Activated CD4-positive, CD25-positive, alpha-beta regulatory T cell (primary cell): ENCODE results near the gene FRS3.

ENCODE experiments used
- DNase-seq, 4 experiments: peaks; one replicate each; lab custom pipeline; 2025; lab: John Stamatoyannopoulos, UW

Gene FRS3

DNA sequence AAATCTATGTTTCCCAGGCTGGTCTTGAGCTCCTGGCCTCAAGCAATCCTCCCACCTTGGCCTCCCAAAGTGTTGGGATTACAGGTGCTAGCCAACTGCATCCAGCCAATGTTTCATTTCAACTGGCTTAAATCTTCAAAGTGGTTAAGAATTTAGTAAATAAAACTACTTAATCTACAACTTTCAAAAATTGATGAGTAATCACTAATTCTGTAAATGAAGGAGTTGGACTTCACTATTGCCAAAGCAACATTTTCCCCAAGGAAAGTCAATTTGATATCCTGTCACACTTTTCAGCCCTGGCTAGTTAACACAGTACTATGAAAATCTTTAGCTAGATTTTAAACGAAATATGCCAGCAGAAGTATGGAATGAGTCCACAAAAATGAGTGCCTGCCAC lies 11.6 kb upstream of the FRS3 start:
- no peak for DNase-seq

DNA sequence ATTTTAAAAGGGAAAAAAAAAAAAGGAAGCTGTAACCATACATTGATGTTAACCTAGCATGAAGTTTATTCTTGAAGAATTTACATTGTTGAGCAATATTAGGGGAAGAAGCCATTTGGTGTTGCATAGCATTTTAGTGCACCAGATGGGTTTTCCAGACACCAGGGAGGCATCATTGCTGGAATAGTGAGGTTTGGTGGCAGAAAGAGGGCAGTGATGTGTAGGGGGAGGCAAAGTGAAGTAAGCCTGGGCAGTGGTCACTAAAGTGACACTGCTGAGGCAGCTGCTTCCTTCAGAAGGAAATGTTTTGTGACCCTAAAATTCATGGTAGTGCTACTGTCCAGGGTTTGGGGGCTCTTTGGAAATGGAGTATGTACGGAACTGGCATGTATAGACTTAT lies 10.3 kb upstream of the FRS3 start:
- no peak for DNase-seq

DNA sequence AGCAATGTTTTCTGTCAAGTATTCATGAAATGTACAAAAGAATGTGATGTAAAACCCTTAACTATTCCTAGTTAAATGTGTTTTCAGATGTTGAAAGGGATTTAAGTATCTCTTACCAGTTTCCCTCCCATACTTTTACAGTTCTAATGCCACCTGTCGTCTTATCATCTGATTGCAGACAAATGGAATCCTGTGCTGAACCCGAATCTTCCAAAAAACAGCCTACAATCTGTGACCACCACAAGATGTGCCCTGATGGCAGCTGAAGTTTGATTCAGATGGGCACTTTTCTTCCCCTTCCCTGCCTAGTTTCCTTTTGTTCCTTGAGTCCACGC lies 9.7 kb upstream of the FRS3 start:
- no peak for DNase-seq

DNA sequence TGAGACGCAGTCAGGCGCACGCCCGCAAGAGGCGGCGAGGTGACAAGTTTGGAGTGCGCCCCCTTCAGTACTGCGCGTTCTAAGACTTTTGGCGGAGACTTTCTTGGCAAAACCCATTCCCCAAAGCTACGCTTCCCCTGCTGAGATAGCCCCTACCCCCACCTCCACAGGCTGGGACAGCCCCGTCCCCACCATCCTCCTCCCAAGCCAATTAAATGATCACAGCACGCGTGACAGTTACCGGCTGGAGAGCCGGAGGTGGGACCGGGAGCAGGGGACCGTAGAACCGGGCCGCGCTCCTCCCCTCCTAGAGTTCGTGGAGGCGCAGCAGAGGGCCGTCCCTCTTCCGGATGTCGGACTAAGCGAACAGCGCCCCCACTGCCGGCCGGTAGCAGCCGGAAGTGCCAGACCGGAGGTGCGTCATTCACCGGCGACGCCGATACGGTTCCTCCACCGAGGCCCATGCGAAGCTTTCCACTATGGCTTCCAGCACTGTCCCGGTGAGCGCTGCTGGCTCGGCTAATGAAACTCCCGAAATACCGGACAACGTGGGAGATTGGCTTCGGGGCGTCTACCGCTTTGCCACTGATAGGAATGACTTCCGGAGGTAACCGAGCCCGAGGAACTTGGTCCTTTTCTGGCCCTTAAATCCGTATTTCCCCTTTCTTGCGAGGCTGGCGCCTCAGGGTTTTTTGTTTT lies 7.7 kb upstream of the FRS3 start, which contains the start of gene TOMM6:
Gene TOMM6, plus strand, starts transcription at position 476 of the 699 bp plus-strand sequence. Its CDS starts 4 bp downstream, at position 480.
- peak; percentile 85 to 91 (median 90) for DNase-seq

DNA sequence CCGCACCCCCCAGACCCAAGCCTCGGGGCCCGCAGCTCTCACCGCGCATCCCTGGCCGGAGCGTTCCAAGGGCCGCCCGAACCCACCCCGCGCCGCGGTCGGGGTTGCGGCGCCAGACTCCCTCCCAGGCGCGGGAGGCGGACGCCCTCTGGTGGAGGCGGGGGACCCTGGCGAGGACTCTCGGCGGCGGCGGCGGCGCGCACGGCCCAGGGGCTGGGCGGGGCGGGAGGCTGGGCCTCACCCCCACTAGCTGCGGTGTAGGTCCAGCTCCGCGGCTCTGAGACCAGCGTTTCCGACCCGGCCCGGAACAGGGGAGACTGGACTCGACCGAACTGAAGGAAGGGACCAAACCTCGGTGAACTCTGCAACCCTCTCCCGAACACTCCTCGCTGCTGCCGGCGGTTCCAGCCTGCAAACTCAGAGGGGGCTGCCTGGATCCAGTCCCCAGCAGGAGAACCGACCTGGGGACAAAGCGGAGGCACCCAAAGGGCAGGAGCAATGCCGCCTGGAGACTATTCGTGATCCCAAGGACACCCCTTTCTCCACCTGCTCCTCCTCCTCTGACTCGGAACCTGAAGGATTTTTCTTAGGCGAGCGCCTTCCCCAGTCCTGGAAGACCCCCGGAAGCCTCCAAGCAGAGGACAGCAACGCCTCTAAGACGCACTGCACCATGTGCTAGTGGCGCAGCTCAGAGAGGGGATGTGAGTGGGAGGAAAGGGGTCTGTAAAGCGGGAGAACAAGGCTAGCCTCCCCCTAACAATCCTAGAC lies 6.9 kb upstream of the FRS3 start:
- DNase-seq: peak; percentile 75 to 86 (median 84)

DNA sequence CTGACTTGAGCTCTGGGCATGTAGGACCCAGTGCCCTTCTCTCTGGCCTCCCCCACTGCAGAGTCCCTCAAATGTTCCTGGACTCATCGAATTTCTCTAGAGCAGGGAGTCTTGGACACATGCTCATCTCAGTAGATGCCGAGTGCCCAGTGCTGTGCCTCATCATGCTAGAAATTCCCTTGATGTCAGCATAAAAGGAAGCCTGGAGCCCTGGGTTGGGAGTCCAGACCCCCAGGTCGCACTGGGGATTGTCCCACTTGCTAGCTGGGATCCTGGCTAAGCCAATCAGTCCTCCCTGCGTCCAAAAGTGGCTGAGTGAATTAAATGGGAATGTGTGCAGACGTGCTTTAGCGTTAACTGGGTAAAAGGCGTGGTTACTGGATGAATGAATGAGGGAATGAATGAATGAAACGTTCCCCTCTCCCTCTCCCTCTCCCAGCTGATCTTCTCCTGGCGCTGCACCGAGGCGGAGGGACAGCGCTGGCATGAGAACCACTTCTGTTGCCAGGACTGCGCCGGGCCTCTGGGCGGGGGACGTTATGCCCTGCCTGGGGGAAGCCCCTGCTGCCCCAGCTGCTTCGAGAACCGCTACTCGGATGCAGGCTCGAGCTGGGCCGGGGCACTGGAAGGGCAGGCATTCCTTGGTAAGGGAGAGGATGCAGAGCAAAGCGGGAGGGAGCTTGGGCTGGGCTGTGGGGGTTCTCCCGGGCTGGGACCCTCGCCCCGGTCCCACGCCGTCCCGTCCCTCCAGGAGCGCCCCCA lies 6.2 kb upstream of the FRS3 start:
- no peak for DNase-seq

DNA sequence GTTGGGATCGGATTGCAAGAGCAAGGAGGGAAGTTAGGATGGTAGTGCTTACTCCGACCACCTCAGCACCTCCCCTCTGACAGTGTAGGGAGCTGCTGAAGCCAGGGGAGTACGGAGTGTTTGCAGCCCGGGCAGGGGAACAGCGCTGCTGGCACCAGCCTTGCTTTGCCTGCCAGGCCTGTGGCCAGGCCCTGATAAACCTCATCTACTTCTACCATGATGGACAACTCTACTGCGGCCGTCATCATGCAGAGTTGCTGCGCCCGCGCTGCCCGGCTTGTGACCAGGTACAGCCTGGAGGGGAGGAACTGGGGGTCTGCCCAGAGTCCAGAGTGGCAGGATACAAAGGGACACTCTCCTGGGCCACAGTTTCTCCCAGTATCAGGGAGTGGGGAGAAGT lies 5.6 kb upstream of the FRS3 start:
- no peak for DNase-seq

DNA sequence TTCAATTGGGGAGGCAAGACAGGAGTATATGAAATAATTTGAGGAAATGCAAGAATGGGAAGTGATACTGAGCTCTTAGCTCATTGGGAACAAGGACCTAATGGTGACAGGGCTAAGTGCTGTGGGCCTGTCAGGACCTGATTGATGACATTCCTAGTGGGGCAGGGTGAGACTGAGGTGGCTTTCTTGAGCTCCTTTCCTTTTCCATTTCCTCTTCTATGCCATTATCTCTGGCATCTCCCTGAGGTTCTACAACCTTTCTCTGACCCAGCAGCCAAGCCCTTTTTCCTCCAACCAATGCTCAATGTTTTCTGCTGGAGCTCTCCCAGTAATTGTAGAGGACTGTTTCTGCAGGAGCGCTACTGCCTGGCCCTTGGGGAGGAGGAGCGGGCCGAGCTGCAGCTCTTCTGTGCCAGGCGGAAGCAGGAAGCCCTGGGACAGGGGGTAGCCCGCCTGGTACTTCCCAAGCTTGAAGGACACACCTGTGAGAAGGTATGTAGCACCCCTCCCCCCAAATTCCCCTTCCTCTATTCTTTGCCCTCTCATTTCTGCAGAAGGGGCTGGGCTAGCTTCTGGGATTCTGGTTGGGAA lies 5.0 kb upstream of the FRS3 start:
- DNase-seq: no peak

DNA sequence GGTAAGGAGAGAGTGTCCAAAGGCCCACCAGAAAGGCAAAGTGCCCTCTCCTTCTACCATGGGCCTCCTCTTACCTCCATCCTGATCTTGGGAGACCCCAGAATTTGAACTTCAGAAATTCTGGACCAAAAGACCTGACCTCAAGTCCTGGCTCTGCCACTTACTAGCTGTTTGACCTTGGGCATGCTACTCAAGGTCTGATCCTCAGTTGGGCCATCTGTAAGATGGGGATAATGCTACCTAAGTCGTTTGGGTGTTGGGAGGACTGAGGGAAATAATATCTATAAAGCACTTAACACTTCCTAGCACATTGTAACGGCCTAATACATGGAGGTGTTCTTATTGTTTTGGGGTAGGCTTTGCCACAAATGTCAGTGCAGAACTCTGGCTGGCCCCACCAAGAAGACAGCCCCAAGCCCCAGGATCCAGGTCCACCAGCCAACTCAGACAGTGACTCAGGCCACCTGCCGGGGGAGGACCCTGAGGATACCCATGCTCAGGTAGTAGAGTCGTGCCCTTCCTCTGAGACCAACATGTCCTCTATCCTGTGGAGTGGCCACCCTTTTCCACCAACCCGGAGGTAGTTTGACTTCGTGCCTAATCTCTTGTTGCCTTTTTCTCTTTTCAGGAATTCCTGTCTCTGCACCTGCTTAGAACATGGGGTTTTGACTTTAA lies 3.5 kb upstream of the FRS3 start:
- DNase-seq: no peak

DNA sequence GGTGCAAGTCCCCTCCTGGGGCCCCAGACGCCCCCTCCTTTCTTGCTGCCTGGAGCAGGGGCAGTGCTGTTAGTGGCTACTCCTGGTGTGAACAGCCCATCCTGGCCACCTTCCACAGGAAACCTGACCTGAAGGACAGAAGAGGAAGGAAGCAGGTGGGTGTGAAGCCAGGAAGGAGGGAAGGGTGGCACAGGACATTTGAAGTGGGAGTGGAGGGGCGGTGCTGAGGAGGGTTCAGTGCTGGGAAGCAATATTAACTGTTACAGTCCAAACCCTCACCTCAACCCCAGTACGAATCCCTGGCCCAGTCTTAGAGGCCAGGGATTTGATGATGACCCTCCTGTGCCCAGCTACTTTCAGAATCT lies 1.6 kb upstream of the FRS3 start:
- no peak for DNase-seq

DNA sequence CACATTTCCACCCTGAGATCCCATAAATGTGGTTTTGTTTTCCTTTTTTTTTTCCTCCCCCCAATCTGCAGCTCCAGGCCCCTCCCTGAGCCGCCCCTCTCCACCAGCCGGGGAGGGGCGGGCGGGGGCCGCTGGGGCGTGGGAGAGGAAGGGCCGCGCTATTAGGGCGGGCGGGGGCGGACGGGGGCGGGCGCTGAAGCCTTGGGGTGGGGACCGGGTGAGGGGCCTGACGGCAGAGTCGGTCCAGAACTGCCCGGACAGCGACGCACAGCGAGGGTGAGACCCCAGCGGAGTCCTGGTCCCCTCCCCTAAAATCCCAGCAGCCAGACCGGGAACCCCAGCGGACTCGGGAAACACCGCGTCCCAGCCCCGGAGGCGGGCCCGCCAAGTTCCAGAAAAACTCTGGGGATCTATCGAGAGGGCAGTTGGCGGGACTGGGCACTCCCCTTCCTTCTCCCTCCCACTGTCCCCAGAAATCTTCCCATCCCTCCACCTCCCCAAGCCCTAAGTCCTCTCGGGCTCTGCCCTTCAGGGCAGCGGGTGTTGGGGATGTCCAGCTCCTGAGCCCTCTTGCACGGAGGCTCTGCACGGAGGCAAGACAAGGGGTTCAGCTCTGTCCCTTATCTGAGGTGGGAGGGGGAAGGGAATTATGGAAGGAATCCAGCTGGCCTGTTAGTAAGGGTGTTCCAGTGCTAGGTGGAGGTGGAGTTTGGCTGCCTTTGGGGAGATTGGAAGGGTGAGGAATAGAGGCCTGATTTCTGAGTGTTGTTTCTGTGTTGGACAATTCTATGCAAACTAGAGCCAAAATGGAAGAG lies 1.1 kb upstream of the FRS3 start, which contains the start of gene PRICKLE4:
Gene PRICKLE4, plus strand, starts transcription at position 232 of the 815 bp plus-strand sequence. CDS start 2,692 bp downstream, outside the sequence.
- DNase-seq: no peak

DNA sequence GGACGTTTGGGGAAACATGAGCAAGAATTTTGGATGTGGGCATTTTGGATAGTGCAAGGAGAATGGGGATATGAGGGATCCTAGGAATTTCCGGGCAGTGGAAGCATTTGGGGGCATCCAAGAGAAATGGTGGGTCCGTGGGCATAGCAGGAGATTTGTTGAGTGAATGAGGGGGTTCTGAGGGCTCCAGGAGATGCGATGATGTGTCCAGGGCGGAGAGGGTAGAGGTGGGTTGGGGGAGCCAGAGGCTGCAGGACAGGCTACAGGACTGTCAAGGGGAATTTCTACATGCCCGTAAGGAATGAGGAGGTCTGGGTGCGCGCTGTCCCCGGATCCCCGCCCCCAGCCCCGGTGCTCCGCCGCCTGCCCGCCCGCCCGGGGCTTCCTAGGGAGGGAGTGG lies 364 bp downstream of the FRS3 start:
- DNase-seq: no peak

DNA sequence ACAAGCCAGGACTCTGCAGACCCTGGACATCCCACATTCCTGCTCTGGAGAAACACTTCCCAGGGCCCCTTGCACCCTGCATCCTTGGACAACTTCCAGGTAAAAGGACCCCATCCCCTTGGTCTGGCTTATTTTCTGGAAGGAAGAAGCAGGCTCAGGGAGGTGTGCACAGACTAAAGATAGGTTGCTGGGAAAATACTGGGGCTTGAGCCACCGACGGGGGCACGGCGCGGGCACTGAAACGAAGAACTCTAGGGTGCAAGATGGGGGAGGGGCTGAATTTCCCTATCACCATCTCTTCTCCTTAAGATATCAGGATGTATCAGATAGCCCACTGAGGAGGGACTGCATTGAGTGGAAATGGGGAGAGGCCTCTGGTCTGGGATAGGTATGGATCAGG lies 805 bp downstream of the FRS3 start:
- no peak for DNase-seq

DNA sequence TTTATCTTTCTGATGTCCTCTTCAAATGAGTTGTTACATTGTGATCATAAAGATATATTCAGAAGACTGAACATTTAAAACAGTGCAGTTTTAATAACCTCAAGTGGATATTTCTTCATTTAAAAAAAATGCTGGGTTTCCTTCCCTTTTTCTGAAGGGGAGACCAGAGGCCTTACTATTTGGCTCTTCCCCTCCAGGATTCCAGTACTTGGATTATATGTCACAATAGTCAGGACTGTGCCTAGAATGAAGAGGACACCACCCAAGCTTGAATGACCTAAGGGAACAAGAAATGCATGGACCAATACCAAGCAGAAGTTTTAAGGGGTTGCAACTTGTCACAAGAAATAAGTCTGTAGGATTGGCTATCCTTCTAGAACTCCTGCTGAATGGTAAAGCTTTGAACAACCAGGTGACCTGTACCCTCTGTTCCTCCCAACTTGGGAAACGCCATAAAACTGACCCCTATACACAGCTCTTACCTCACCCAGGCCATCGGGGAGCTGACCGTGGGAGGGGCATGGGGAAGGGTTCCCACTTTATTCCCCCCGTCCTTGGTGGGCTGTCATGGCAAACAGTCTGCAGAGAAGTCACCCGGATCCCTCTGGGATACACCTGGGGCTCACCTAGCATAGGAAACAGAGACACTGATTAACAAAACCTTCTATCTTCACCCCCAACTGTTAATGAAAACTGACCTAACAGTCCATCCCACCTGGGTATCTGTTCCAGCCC lies 2.0 kb downstream of the FRS3 start:
- no peak for DNase-seq

DNA sequence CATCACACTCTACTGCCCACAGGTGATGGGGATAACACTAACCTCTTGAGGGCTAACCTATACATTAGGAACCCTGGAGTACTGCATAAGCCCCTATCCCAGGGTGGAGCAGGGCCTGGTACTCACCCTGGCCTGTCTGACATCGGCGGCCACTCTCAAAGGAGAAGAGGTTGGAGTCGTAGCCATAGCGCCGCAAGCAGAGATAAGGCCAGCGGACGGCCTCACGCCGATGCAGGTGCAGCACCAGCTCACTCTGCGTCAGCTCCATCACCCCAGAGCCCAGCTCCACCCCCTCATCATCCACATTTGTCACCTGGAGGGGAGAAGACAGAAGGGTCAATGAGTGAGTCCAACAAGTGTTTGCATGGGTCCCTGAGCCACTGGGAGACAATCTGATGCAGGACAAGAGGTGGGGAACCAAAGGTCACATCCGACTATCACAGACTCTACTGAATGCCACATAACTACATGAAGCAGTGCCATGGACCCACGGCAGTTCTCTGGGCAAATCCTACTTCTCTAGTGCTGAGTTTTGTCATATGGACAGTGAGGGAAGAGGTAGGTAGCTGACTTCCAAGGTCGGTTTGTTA lies 4.3 kb downstream of the FRS3 start:
- no peak for DNase-seq

DNA sequence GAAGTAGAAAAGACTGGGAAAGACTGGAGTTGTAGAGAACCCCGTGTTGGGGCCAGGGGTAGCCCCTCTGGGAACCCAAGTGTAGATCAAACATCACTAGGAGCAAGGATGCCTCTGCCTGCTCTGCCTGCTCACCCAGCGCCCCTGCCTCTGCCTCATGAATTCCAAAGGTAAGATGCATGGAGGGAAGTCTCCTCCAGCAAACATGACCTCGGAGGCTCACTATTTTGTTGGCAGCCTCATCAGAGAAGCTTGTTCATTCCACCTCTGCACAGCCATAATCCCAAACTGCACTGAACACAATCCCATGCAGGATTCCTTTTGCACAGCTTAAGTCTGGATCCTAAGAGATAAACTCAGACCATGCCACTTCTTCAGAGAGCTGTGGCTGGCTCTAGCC lies 4.9 kb downstream of the FRS3 start:
- DNase-seq: no peak

DNA sequence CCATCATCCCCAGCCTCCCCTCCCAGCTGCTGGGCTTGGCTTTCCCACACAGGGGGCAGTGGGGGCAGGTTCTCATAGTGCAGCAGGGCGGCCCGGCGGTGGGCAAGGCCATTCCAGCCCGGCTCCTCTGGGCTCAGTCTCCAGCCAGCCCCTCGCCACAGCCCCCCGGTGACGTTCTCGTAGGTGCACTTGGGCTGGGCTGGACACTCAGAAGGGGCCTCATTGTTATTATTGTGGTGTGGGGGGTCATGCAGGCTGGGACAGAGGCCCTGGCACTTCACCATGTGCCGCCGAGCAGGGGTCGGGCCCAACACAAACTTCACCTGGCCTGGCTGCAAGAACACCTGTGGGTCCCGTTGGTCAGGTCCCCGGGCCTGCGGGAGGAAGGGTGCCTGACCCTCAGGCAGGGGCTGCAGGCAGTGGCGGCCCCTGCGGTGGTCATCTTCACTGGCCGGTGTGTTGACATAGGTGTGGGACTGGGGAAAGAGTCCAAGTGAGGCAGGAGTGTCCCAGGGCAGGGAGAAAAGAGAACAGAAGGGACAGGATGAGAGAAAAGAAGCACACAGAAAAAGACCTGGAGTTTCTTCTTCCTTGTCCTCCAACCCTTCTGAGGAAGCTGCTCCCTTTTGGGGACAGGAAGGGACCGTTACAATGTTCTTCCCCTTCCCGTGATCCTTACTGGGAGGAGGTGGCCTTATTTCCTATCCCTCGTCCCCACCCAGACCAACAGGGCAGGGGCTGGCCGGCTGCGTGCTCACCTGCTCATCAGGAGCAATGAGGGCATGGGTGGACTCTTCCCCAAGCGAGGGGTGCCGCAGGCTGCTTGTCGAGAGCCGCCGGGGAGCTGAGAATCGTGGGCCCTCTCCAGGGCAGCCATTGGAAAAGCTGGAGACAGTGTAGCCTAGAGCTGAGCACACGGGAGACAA lies 8.4 kb downstream of the FRS3 start:
- DNase-seq: no peak

DNA sequence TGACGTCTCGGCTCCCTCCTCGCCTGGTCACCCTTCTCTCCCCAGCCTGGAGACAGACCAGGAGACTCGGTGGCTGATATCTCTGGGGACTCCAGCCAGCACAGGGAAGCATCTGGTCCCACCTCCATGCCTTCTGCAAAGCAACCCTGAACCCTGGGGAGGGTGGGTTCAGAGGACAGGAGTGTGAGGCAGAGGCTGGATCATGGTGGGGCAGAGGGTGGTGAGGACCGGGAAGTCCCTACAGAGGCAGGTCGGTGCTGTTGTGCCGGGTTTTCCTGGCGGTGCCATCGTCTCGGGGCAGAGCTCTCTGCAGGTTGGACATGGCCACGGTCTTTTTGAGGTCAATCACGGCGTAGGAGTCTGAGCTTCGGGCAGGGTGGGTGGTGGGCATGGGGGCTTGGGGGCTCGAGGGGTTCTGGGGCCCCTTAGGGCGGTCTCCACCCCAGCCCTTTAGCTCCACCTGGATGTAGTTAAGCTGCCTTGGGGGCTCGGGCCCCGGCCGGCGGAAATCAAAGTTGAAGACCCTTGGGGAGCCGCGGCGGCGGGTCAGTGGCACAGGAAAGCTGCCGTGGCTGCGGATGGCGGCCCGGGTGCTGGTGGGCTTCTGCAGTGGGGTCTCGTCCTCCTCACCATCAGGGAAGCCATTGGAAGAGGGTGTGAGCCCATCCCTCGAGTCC lies 9.2 kb downstream of the FRS3 start:
- DNase-seq: no peak
